HG02798 (cell line): ENCODE results near the gene LGMN.

Source experiments
- ATAC-seq: cut with Tn5 transposase; IDR thresholded peaks from one replicate; pipeline ENCODE4 v1.9.1; 2021; ENCODE audit warnings: mild to moderate bottlenecking; ENCODE audit not compliant: unreplicated experiment, poor library complexity

The LGMN gene

DNA sequence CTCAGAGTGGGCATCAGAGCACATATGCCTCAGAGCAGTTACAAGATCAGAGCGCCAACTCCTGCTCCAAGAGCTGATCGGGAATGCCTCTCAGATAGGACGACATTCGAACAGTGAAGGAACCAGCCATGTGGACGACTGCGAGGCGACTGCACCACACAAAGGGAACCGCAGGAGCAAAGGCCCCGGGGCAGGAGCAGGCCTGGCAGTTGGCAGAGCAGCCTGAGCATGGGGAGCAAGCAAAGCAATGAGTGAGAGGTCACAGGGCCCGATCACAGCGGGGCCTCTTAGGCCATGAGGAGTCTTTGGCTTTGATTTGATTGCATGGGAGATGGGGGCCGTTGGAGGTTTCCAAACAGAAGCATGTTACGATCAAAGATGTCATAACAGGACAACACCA is 90.3 kb downstream of the LGMN start:
- ATAC-seq = no peak

DNA sequence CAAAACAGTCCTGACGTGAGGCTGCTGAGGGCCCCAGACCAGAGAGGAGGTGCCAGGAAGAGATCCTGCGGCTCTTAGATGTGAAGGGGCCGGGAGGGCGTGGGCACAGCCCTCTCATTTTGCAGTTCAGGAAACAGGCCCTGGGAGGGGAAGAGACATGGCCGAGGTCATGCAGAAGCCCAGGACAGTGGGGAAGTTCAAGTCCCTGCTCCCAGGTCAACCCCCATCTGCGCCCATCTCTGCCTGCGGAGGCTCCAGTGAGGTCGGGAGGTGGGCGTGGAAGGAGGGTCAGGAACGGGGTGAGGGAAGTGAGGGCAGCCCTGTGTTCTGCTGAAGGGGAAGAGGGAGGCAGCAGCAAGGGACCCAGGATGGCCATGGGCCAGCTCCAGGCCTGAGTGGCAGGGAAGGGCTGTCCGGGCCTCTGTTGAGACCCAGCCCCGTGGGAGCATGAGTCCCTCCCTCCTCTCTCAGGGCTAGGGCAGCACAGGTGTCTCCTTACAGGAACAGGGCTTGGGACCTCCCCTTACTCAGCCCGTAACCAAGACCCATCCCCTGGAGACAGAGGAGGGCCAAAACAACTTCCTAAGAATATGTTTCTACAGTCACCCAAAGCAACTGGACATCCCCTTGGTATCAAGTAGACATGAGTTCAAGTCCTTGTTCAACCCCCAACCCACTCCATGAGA is 90.8 kb downstream of the LGMN start:
- ATAC-seq = no peak

DNA sequence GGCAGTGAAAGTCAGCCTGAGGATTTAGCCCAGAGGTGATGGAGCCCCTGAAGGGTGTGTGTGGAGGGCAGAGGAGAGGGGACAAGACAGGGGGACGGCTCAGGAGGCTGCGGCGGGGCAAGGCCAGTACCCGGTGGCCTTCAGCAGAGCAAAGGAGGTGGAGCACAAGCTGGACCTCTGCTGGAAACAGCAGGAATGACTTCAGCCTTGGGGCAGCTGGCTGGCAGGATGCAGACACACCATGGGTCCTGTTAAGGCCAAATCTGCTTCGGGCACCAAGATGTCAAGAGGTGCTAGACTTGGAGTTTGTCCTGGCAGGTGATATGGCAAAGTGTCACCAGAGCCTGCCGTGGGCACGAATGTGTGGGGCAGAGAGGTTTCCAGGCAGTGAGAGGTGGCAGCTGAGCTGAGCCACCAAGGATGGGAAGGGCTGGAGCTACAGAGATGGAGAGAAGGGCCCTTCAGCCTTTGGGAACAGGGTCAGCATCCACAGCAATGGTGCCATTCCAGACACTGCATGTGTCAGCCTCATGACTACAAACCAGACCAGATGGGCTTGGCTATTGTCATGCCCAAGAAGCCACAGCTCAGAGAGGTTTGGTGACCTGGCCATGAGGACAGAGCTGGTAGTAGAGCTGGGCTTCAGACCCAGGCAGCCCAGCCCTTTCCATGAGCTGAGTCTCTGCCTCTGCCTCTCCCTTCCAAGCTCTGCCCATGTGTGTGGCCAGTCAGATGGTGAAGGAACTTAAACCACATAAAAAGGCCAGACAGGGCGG is 91.9 kb downstream of the LGMN start:
- no peak for ATAC-seq

DNA sequence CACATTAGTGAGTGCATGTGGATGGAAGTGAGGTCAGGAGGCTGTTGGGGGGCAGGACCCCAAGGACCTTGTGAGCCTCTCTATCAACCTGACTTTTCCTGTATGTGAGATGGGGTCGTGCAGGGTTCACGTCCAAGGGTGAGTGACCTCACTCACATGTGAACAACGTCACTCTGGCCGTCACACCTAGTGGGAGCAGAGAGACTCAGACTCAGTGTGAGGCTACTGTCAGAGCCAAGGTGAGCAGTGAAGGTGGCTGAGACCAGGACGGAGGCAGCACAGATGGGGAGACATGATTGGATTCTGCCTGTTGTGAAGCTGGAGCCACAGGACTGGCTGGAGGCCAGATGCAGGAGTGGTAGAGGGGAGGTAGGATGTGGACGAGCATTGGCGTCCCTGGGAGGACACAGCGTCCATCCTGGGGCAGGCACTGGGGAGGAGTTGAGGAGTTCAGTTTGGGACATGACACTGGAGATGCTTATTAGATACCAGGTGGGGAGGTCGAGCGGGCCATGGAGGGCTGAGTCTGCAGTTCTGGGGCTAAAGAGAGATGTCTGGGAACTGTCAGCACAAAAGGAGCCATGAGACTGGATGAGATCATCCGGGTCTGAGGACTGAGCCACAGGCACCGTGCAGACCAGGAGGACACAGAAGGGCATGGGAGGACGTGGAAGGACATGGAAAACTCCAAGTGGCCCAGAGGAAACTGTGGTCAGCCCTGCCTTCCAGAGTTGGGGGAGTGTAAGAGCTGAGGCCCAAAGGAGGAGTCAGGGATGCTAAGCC is 92.8 kb downstream of the LGMN start:
- ATAC-seq = no peak

DNA sequence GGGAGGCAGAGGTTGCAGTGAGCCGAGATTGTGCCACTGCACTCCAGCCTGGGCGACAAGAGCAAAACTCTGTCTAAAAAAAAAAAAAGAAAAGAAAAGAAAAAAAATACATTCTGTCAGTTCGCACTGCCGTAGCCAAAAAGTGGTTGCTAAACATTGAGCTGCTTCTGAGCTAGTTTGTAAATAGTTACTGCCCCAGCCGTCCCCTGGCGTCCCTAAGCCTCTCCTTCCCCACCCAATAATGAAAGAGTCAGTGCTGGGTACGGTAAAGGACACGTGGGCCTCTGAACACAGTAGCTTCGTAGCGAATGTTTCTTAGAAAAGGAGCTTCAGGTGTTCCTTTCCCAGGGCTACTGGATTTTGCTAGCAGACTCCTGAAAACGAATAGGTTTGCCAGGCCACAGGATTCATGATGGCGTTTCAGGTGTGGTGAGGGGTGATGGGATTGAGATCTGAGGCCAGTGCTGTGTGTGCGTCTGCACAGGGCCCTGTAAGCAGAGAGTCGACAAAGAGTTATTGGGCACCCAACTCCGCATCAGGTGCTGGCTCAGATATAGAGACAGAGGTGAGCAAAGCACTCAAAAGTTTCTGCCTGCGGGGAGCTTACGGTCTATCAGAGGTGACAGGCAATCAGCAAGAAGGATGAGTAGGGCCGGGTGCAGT is 94.1 kb downstream of the LGMN start:
- no peak for ATAC-seq
